ENCODE results near the gene HLA-DRA. TPM values are rescaled to one million over a fixed set of nuclear protein-coding genes. Genes with fewer than 3 reads are reported as not detected.

Gene HLA-DRA
- total and polyA plus RNA-seq, 2 donors (not counting 3 experiments of a cell fraction or from before 2014, with no cell fraction given) = not detected

GRCh38 chr6:32427218-32427617 lies 12.5 kb upstream of the HLA-DRA start:
- no peak for TF ChIP-seq FOS (IDR thresholded peaks at IDR 0.05; ENCODE audit: borderline replicate concordance, insufficient read depth, low read length)
- no peak for TF ChIP-seq POLR2A (IDR thresholded peaks at IDR 0.05; ENCODE audit: low read depth, low read length)
- TF ChIP-seq POLR2AphosphoS5 (IDR thresholded peaks at IDR 0.05; ENCODE audit: insufficient read depth, low read depth, low read length) = no peak
- no peak for TF ChIP-seq GATA2 (IDR thresholded peaks at IDR 0.05; ENCODE audit: insufficient read depth, insufficient read length, low read depth, low read length)
- TF ChIP-seq, protein P1, sequence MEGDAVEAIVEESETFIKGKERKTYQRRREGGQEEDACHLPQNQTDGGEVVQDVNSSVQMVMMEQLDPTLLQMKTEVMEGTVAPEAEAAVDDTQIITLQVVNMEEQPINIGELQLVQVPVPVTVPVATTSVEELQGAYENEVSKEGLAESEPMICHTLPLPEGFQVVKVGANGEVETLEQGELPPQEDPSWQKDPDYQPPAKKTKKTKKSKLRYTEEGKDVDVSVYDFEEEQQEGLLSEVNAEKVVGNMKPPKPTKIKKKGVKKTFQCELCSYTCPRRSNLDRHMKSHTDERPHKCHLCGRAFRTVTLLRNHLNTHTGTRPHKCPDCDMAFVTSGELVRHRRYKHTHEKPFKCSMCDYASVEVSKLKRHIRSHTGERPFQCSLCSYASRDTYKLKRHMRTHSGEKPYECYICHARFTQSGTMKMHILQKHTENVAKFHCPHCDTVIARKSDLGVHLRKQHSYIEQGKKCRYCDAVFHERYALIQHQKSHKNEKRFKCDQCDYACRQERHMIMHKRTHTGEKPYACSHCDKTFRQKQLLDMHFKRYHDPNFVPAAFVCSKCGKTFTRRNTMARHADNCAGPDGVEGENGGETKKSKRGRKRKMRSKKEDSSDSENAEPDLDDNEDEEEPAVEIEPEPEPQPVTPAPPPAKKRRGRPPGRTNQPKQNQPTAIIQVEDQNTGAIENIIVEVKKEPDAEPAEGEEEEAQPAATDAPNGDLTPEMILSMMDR (IDR thresholded peaks at IDR 0.05; ENCODE audit: extremely low read depth in 1 of 2, insufficient read depth in 1 of 2, low read depth in 1 of 2, low read length in 2 of 2) = no peak
- TF ChIP-seq EZH2 (IDR thresholded peaks at IDR 0.05; ENCODE audit: borderline replicate concordance, low read depth, low read length, severe bottlenecking) = no peak
- TF ChIP-seq JUN (IDR thresholded peaks at IDR 0.05; ENCODE audit: borderline replicate concordance, insufficient read depth, insufficient read length, low read depth) = no peak
- TF ChIP-seq, protein P2, sequence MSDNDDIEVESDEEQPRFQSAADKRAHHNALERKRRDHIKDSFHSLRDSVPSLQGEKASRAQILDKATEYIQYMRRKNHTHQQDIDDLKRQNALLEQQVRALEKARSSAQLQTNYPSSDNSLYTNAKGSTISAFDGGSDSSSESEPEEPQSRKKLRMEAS (IDR thresholded peaks at IDR 0.05; ENCODE audit: insufficient read depth, insufficient read length) = no peak
- no peak for TF ChIP-seq MYC (IDR thresholded peaks at IDR 0.05; ENCODE audit: low read depth, low read length)
- no peak overlapping the region for H3K4me2 ChIP-seq (ENCODE audit: insufficient read depth, low read length)
- intact Hi-C loops (cut with micrococcal nuclease) = no loop called here
- no peaks in the 10 kb centered on the region for H4K20me1 ChIP-seq (replicated peaks; ENCODE audit: control insufficient read depth, extremely low read depth, insufficient read depth, low read length)
- H3K9me3 ChIP-seq (replicated peaks; ENCODE audit: control insufficient read depth, insufficient read depth, low read length) = no peaks in the 10 kb centered on the region
- BruUV-seq (replicated peaks) = no TSS peak
- H3K4me3 ChIP-seq (replicated peaks in 1 of 3; ENCODE audit: insufficient read depth in 1 of 3, low read depth in 1 of 3, low read length in 3 of 3) = no peak overlapping the region
- H3K4me1 ChIP-seq (ENCODE audit: control insufficient read depth, extremely low read depth, insufficient read depth, low read length) = no peaks in the 10 kb centered on the region
- H3K9ac ChIP-seq (replicated peaks; ENCODE audit: extremely low read depth, insufficient read depth, low read length) = no peak overlapping the region
- peak; percentile 45 for DNase-seq (ENCODE audit: low read depth, low spot score)
- dilution Hi-C loops (cut with MboI; ENCODE audit: extremely low pct_ligation_motif_present, low sequenced_read_pairs) = no loop called here
- CTCF ChIA-PET = interaction anchor here (1.4 to 2.4 kb wide), 3 partner anchors 273 to 441 kb away, joined by 4 to 6 read pairs (median 5); no protein-coding TSS in a partner anchor
- H3K27ac ChIP-seq (ENCODE audit: insufficient read depth, low read depth, low read length) = no peak overlapping the region
- peaks cover 13 to 15% of the 10 kb centered on the region in 2 experiments for H3K27me3 ChIP-seq (ENCODE audit: control insufficient read depth in 2 of 2, insufficient read depth in 2 of 2, low read length in 2 of 2)
- POLR2A ChIA-PET = no interaction called here
- no peak for FAIRE-seq
- no peaks in the 10 kb centered on the region for H3K36me3 ChIP-seq (ENCODE audit: control insufficient read depth in 2 of 2, extremely low read depth in 1 of 2, insufficient read depth in 2 of 2, low read length in 2 of 2)
- H2AFZ ChIP-seq (ENCODE audit: low read depth, low read length) = no peak overlapping the region
- H3K9me1 ChIP-seq (replicated peaks; ENCODE audit: control insufficient read depth, extremely low read depth, insufficient read depth, low read length) = no peaks in the 10 kb centered on the region
- no peaks in the 10 kb centered on the region for H3K79me2 ChIP-seq (ENCODE audit: control insufficient read depth, insufficient read depth, low read length)

Measured in endothelial cell of umbilical vein (primary cell).